Uterus (tissue), 2 donors: ENCODE measurements around the gene ATP2A2.

Experiments
- POLR2A ChIP-seq, 2 donors: fragments of 450-650 bp; IDR thresholded peaks; one replicate each; pipeline ENCODE4 v1.6.1; 2016; ENCODE audit warnings: antibody characterized with exemption in 2 of 2, mild to moderate bottlenecking in 1 of 2, moderate library complexity in 1 of 2
- TF ChIP-seq, protein P1 (sequence below), 4 experiments: fragments of 200-600 bp in 2 of 4; fragments of 450-650 bp in 2 of 4; sonication (generic) in 2 of 4; IDR thresholded peaks; one replicate each; pipeline ENCODE4 v1.5.1; 2016 to 2019; ENCODE audit warnings: antibody characterized with exemption in 4 of 4, mild to moderate bottlenecking in 2 of 4, moderate library complexity in 1 of 4

- TF ChIP-seq, protein P1, sequence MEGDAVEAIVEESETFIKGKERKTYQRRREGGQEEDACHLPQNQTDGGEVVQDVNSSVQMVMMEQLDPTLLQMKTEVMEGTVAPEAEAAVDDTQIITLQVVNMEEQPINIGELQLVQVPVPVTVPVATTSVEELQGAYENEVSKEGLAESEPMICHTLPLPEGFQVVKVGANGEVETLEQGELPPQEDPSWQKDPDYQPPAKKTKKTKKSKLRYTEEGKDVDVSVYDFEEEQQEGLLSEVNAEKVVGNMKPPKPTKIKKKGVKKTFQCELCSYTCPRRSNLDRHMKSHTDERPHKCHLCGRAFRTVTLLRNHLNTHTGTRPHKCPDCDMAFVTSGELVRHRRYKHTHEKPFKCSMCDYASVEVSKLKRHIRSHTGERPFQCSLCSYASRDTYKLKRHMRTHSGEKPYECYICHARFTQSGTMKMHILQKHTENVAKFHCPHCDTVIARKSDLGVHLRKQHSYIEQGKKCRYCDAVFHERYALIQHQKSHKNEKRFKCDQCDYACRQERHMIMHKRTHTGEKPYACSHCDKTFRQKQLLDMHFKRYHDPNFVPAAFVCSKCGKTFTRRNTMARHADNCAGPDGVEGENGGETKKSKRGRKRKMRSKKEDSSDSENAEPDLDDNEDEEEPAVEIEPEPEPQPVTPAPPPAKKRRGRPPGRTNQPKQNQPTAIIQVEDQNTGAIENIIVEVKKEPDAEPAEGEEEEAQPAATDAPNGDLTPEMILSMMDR (IDR thresholded peaks at IDR 0.05), result no peak
- TF ChIP-seq POLR2A (IDR thresholded peaks at IDR 0.05), result no peak
Observed at GRCh38 chr12:110256780-110257431, 24.1 kb upstream of the ATP2A2 start.
